Dendritic cell treated with granulocyte-macrophage colony-stimulating factor and Interleukin-4, amounts not matched to agents 40 ng/mL and 50 ng/mL, for 4 days (primary cell): Measurements from ENCODE around the gene EHMT1.

Experiments
- H3K27ac Mint-ChIP-seq: one replicate; pipeline ENCODE4 v1.8.0; 2022; ENCODE audit warnings: mild to moderate bottlenecking, mixed read lengths
- H3K27me3 Mint-ChIP-seq: one replicate; pipeline ENCODE4 v1.8.0; 2022; ENCODE audit warnings: mild to moderate bottlenecking, mixed read lengths
- H3K36me3 Mint-ChIP-seq: one replicate; pipeline ENCODE4 v1.8.0; 2022; ENCODE audit warnings: low read depth, mixed read lengths
- H3K4me1 Mint-ChIP-seq: one replicate; pipeline ENCODE4 v1.8.0; 2022; ENCODE audit warnings: low read depth, mixed read lengths
- H3K4me3 Mint-ChIP-seq: one replicate; pipeline ENCODE4 v1.8.0; 2022; ENCODE audit warnings: mild to moderate bottlenecking, moderate library complexity, mixed read lengths
- H3K9me3 Mint-ChIP-seq: one replicate; pipeline ENCODE4 v1.8.0; 2022; ENCODE audit warnings: mixed read lengths
- intact Hi-C: fragments of 100-400 bp; cut with micrococcal nuclease; formaldehyde crosslinking; loops from one replicate; pipeline ENCODE4 v1.15.0; 2022

The EHMT1 gene

DNA sequence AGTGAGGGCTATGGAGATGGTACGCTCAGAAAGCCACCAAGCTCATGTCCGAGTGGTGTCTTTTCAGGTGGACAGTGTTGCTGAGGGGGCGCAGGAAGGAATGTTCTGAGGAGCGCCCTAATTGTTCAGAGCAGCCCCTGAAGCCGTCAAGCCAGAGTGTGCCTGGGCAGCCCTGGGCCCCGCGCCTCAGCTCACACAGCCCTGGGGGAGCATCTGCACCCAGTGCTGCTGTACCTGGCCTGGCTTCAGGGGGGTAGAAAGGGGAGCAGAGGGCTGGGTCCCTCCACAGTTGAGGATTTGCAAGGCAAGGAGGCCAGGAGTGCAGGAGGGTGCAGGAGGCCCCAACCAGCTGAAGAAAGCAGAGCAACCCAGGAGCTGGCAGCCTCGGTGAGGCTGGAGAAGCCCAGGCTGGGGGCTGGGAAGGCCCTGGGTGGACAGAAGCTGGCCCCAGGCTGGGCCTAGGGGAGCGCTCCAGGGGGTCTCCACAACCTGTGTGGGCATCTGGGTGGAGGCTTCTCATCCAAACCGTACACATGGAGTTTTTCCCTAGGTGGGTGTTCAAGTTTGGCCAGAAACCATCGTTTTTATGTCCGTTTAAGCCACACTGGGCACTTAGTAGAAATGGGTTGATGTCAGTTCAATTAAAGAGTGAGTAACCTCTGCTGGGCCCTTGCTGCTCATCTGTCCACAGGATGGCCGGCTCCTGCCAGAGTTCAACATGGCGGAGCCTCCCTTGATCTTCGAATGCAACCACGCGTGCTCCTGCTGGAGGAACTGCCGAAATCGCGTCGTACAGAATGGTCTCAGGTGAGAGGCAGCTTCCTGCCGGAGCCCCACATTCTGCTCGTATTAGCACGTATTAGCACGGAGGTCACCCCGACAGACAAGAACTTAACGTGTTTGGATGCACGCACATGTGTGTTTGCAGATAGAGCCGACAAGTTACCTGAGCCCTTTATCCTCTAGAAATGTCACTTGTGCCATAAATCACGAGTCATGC is 196.8 kb downstream of the EHMT1 start:
- no peaks in the 10 kb centered on the region for H3K4me1 Mint-ChIP-seq
- peaks cover 18% of the 10 kb centered on the region for H3K9me3 Mint-ChIP-seq
- H3K27ac Mint-ChIP-seq: no peak overlapping the region
- H3K4me3 Mint-ChIP-seq: no peak overlapping the region
- peaks cover 92% of the 10 kb centered on the region for H3K36me3 Mint-ChIP-seq
- intact Hi-C loops: no loop called here
- no peaks in the 10 kb centered on the region for H3K27me3 Mint-ChIP-seq

GRCh38 chr9:137816531-137817235 is 197.9 kb downstream of the EHMT1 start:
- Mint-ChIP-seq H3K36me3 (peaks cover 94% of the 10 kb centered on the region), H3K9me3 (peaks cover 18% of the 10 kb centered on the region), H3K4me1 (no peaks in the 10 kb centered on the region), H3K27ac (no peak overlapping the region), H3K4me3 (no peak overlapping the region), H3K27me3 (no peaks in the 10 kb centered on the region)
- intact Hi-C loops: no loop called here

DNA sequence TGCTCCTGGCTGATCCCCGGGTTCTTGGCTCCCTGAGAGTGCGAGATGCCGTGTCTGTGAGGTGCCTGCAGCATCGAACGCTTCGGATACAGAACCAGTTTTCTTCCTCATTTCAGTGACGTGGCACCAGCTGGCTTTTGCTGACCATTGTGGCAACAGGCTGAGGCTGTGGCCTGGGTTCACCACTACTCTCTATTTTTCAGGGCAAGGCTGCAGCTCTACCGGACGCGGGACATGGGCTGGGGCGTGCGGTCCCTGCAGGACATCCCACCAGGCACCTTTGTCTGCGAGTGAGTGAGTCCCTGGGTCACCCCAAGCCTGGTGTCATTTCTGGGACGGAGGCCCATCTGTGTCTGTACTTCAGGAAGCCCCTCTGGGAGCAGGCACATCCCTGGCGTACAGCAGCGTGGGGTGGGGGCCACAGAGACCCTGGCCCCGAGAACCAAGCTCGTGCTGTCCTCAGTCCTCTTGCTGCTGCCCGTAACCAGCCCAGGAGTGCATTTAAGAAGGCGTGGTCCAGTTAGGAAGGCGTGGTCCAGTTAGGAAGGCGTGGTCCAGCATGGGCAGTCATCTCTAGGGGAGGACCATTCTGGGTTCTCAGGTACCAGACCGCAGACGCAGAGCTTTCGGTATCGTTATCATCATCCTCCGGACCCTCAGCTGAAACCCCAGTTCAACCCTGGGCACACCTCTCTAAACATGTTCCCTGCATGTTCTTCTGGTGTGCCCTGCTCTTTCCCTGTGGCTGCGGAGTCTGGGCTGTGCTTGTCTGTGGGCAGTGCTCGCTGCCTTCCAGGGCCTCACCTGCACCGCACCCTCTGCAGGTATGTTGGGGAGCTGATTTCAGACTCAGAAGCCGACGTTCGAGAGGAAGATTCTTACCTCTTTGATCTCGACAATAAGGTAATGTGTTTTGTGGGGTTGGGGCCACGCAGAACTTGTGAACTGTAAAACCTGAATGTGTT is 198.7 kb downstream of the EHMT1 start:
- H3K27me3 Mint-ChIP-seq: no peaks in the 10 kb centered on the region
- intact Hi-C loops: no loop called here
- no peaks in the 10 kb centered on the region for H3K4me1 Mint-ChIP-seq
- H3K36me3 Mint-ChIP-seq: peaks cover 94% of the 10 kb centered on the region
- H3K9me3 Mint-ChIP-seq: peaks cover 18% of the 10 kb centered on the region
- H3K27ac Mint-ChIP-seq: no peak overlapping the region
- no peak overlapping the region for H3K4me3 Mint-ChIP-seq

DNA sequence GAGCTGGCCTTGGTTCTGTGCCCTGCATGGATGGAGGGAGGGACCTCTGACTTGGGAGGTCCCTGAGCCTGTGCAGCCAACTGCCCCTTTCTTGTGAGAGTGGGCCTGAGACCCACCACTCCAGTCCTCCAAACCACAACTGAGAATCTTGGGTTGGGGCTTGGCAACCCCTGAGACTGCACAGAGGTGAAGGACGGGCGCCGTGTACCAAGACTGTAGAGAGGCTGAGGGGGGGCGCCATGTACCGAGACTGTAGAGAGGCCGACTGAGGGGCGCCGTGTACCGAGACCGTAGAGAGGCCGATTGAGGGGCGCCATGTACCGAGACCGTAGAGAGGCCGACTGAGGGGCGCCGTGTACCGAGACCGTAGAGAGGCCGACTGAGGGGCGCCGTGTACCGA is 199.5 kb downstream of the EHMT1 start:
- peaks cover 94% of the 10 kb centered on the region for H3K36me3 Mint-ChIP-seq
- no peaks in the 10 kb centered on the region for H3K27me3 Mint-ChIP-seq
- H3K4me3 Mint-ChIP-seq: no peak overlapping the region
- no peaks in the 10 kb centered on the region for H3K4me1 Mint-ChIP-seq
- intact Hi-C loops: no loop called here
- no peak overlapping the region for H3K27ac Mint-ChIP-seq
- peaks cover 18% of the 10 kb centered on the region for H3K9me3 Mint-ChIP-seq

GRCh38 chr9:137820161-137820855 is 201.5 kb downstream of the EHMT1 start:
- Mint-ChIP-seq H3K27me3 (no peaks in the 10 kb centered on the region), H3K4me1 (peaks cover 6% of the 10 kb centered on the region), H3K4me3 (no peak overlapping the region), H3K27ac (no peak overlapping the region), H3K36me3 (peaks cover 94% of the 10 kb centered on the region), H3K9me3 (peaks cover 18% of the 10 kb centered on the region)
- intact Hi-C loops: no loop called here

DNA sequence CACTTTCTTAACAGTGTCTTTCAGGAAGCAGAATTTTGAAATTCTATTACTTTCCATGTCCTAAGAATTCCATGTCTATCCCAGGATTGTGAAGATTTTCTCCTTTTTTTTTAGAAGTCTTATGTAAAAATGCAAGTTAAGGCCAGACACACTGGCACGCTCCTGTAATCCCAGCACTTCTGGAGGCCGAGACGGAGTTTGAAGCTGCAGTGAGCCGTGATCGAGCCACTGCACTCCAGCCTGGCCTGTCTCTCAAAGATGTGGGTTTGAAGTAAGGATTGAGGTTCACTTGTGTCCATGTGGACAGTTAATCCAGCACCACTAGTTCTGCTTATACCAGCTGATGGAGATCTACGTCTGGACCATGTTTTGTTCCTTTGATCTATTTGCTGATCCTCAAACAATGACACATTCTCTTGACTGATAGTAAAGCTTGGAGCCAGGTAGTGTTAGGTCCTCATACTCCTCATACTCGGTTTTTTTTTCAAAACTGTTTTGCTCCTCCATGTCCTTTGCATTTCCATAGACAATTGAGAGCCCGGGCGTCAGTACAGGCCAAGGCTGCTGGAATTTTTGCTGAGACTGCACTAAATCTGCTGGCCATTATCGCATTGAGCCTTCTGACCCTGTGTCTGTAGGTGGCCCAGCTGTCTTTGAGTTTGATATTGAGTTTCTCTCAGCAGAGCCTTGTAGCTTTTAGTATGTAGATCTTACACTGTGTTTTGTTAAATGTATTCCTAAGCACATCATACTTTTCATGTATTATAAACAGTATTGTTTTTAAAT is 205.4 kb downstream of the EHMT1 start:
- Mint-ChIP-seq H3K36me3 (peaks cover 94% of the 10 kb centered on the region), H3K4me1 (peaks cover 16% of the 10 kb centered on the region), H3K27ac (no peak overlapping the region), H3K27me3 (no peaks in the 10 kb centered on the region), H3K4me3 (no peak overlapping the region), H3K9me3 (no peaks in the 10 kb centered on the region)
- intact Hi-C loops: no loop called here

GRCh38 chr9:137825324-137825989 is 206.7 kb downstream of the EHMT1 start:
- Mint-ChIP-seq H3K36me3 (peaks cover 92% of the 10 kb centered on the region), H3K9me3 (no peaks in the 10 kb centered on the region), H3K4me1 (peaks cover 16% of the 10 kb centered on the region), H3K27me3 (no peaks in the 10 kb centered on the region), H3K27ac (peak overlapping the region; percentile 54), H3K4me3 (no peak overlapping the region)
- intact Hi-C loops: no loop called here

DNA sequence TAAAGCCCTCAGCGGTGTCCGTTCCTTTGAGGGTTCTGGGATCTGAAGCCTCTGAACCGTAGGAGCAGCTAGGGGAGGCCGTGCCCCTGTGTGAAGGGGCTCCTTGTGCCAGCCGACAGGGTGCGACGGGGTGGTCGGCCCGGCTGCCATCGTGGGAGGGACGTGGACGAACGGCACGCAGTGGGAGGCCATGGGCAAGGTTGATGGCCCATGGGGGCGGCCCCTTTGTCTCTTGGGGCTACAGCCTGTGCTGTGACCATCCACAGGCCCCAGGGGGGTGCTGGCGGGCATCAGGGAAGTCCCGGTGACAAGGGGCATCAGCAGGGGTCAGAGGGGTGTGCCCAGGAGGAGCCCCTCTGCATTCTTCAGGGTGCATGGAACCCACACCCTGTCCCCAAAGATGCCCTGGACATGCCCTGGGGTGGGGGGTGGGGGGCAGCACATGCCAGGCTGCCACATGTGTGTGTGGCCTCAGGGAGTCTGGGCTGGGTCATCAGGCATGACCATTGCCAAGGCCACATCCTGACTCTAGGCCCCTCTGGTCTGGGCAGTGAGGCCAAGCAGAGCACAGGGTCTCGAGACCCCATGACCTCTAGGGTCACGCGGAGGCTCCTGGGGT is 209.2 kb downstream of the EHMT1 start:
- Mint-ChIP-seq H3K9me3 (no peaks in the 10 kb centered on the region), H3K36me3 (peaks cover 91% of the 10 kb centered on the region), H3K27ac (no peak overlapping the region), H3K4me3 (no peak overlapping the region), H3K4me1 (peaks cover 16% of the 10 kb centered on the region), H3K27me3 (no peaks in the 10 kb centered on the region)
- intact Hi-C loops: no loop called here

DNA sequence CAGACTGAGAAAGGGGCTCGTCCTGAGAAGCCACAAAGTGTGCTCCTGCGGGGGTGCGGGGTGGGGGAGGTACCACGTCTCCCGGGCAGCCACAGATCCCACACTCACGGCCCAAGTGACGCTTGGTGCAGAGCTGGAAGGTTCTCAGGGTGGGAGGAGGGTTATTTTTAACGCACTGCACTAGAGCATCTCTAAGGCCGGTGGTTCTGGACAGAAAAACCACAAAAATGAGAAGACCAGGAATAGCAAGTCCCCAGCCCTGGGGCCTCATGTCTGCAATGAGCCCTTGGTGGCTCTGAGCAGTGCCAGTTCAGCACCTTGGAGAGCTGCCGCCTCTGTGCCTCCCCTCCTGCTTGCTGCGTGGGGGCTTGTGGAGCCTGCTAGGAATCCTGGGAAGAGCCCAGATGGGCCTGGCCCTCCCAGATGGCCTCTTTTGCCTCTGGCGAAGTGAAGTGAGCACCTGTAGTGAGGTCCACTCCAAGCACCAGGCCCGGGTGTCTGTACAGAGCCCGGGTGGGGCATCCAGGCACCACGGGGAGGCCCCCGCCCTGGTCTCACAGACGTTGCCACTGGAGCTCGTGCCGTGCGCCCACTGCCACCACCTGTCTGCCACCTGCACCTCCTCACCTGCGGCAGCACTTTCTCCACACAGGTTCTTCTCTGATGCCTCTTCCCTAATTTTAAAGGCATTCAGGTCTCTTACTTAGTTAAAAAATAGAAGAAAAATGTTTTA is 209.9 kb downstream of the EHMT1 start:
- no peak overlapping the region for H3K27ac Mint-ChIP-seq

GRCh38 chr9:137829260-137829996 is 210.6 kb downstream of the EHMT1 start:
- Mint-ChIP-seq H3K36me3 (peaks cover 91% of the 10 kb centered on the region), H3K4me1 (peaks cover 16% of the 10 kb centered on the region), H3K9me3 (no peaks in the 10 kb centered on the region), H3K27me3 (no peaks in the 10 kb centered on the region), H3K27ac (no peak overlapping the region), H3K4me3 (no peak overlapping the region)
- intact Hi-C loops: no loop called here

More for the DNA sequence above, 209.9 kb downstream of the EHMT1 start:
- Mint-ChIP-seq H3K9me3 (no peaks in the 10 kb centered on the region), H3K4me3 (no peak overlapping the region), H3K4me1 (peaks cover 16% of the 10 kb centered on the region), H3K36me3 (peaks cover 91% of the 10 kb centered on the region), H3K27me3 (no peaks in the 10 kb centered on the region)
- intact Hi-C loops: no loop called here

- no peak overlapping the region for H3K27ac Mint-ChIP-seq
- H3K4me3 Mint-ChIP-seq: no peak overlapping the region
- H3K27me3 Mint-ChIP-seq: no peaks in the 10 kb centered on the region
- H3K9me3 Mint-ChIP-seq: no peaks in the 10 kb centered on the region
- intact Hi-C loops: no loop called here
- H3K36me3 Mint-ChIP-seq: peaks cover 96% of the 10 kb centered on the region
- no peaks in the 10 kb centered on the region for H3K4me1 Mint-ChIP-seq
Measured at GRCh38 chr9:137832191-137832700, 213.4 kb downstream of the EHMT1 start.
